Eye (tissue), 1 donor: ENCODE measurements around the gene NT5DC4.

Experiments
- DNase-seq: peaks from one replicate; pipeline ENCODE4 v3.0.0-alpha.2; 2015

Gene NT5DC4

GRCh38 chr2:112724591-112725525 is 4.0 kb downstream of the NT5DC4 start:
- DNase-seq: no peak

- no peak for DNase-seq
Measured at GRCh38 chr2:112725545-112726457, 5.0 kb downstream of the NT5DC4 start.

- DNase-seq: peak; percentile 95
Measured at GRCh38 chr2:112726487-112727190, 5.8 kb downstream of the NT5DC4 start.

GRCh38 chr2:112727276-112728028 is 6.6 kb downstream of the NT5DC4 start:
- no peak for DNase-seq

GRCh38 chr2:112728029-112728362 is 7.2 kb downstream of the NT5DC4 start:
- no peak for DNase-seq

GRCh38 chr2:112728378-112729175 is 7.8 kb downstream of the NT5DC4 start:
- no peak for DNase-seq

- no peak for DNase-seq
Measured at GRCh38 chr2:112730216-112730615, 9.4 kb downstream of the NT5DC4 start.

GRCh38 chr2:112730791-112731190 is 10.0 kb downstream of the NT5DC4 start:
- no peak for DNase-seq

- no peak for DNase-seq
Measured at GRCh38 chr2:112731479-112731878, 10.7 kb downstream of the NT5DC4 start.

- peak; percentile 10 for DNase-seq
Measured at GRCh38 chr2:112733456-112733855, 12.6 kb downstream of the NT5DC4 start.

- DNase-seq: no peak
Measured at GRCh38 chr2:112733871-112734270, 13.1 kb downstream of the NT5DC4 start.

GRCh38 chr2:112737542-112738232 is 16.9 kb downstream of the NT5DC4 start:
- no peak for DNase-seq

- DNase-seq: no peak
Measured at GRCh38 chr2:112740527-112740926, 19.7 kb downstream of the NT5DC4 start.

GRCh38 chr2:112749755-112750559 is 29.1 kb downstream of the NT5DC4 start:
- peak; percentile 85 for DNase-seq

GRCh38 chr2:112750560-112750843 is 29.7 kb downstream of the NT5DC4 start:
- no peak for DNase-seq

- no peak for DNase-seq
Measured at GRCh38 chr2:112751451-112752197, 30.8 kb downstream of the NT5DC4 start.

- DNase-seq: no peak
Measured at GRCh38 chr2:112752667-112753066, 31.8 kb downstream of the NT5DC4 start.

- no peak for DNase-seq
Measured at GRCh38 chr2:112754564-112754963, 33.7 kb downstream of the NT5DC4 start.

- no peak for DNase-seq
Measured at GRCh38 chr2:112755444-112755843, 34.6 kb downstream of the NT5DC4 start.
